H7 (cell line): Measurements from ENCODE around the gene TBC1D5. TPM values are rescaled to one million over a fixed set of nuclear protein-coding genes. Genes with fewer than 3 reads are reported as not detected.
"Not testable (repeated sequence)": the region's sequence is repeated elsewhere in the genome, so short reads cannot be mapped to it uniquely, and the experiment has no call there.

Experiments
- DNase-seq: peaks from one replicate; pipeline ENCODE4 v3.0.0; 2012
- H3K27me3 ChIP-seq: 2 replicates; pipeline ENCODE4 v1.6.0; 2011; ENCODE audit warnings: mild to moderate bottlenecking, low read length; ENCODE audit not compliant: control insufficient read depth, insufficient read depth
- H3K36me3 ChIP-seq: replicated peaks from 2 replicates; pipeline ENCODE4 v1.5.1; 2011; ENCODE audit warnings: low read length; ENCODE audit not compliant: control insufficient read depth, insufficient read depth
- H3K4me3 ChIP-seq: 2 replicates; pipeline ENCODE4 v1.5.1; 2011; ENCODE audit warnings: low read depth, mild to moderate bottlenecking, control low read depth, low read length, moderate library complexity; ENCODE audit not compliant: insufficient read depth
- total RNA-seq: library from RNA; depleted of rRNA; stranded (reverse); fragments of >200 nt; shearing (Covaris generic); gene quantifications from 2 replicates; pipeline ENCODE4 v1.2.3, GENCODE V29; 2014

Gene TBC1D5
- total RNA-seq, 1 experiment from 2014 or later: 26.8 TPM

DNA sequence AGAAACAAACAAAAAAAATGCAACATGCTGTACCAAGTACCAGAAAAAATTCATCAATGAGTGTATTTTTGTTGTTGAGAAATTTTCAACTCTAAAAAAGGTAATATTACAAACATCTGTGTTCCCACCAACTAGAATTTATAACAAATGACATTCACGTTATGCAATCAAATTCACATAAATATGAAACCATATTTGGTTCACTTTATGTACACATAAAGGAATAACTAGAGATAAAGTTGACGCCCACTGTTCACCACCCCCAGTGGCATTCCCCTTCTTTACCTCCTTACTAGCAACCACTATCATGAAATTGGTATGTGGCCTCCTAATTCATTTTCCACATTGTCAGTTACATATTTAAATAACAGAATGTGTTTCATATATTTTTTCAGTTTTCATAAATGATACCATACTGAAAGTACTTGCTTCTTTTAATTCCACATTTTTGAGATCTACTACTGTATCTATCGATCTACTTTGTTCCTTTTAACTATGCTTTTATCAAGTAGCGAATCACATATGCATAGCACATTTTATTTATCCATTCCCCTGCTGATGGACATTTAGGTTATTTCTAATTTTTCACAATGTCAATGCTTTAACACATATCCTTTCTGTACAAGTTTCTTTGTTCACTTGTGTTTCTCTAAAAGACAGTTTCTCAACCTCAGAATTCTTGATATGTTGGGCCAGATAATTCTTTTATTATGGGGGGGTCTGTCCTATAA lies 34.5 kb downstream of the TBC1D5 start:
- Histone ChIP-seq H3K27me3 (no peaks in the 10 kb centered on the region), H3K36me3 (no peaks in the 10 kb centered on the region), H3K4me3 (no peak overlapping the region)
- DNase-seq: no peak

DNA sequence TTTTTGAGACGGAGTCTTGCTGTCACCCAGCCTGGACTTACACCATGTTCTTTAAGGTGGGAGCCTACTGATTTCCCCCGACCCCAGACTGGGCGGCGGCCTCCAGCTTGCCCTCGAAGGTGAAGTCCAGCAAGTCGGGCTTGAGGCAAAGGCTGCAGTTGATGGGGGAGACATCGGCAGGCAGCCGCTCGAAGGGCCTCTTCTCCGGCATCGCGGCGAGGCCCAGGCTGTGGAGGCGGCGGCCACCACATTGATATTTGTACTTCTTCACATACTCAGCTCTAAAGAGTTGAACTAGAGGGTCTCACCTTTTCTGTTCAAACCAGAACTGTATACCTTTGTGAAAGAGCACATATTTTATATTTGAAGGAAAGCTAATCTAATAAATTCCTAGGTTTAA lies 36.4 kb downstream of the TBC1D5 start:
- not testable (repeated sequence) for H3K36me3 ChIP-seq, H3K4me3 ChIP-seq, DNase-seq, H3K27me3 ChIP-seq

DNA sequence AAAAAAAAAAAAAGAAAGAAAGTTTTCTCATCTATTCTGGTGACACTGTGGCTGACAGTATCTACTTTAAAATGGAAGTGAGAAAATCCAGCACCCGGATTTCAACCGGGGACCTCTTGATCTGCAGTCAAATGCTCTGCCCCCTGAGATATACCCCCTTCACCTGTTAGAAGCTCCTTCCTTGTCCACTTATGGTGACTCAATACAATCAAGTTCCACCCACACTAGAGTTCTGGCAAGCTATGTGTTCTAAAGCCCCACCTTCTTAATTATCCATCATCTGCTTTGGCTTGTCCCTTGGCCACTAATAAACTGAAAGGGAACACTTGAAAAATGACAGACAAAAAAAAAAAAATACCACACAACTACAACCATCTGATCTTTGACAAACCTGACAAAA lies 42.6 kb downstream of the TBC1D5 start:
- not testable (repeated sequence) for H3K36me3 ChIP-seq, H3K4me3 ChIP-seq, H3K27me3 ChIP-seq, DNase-seq

DNA sequence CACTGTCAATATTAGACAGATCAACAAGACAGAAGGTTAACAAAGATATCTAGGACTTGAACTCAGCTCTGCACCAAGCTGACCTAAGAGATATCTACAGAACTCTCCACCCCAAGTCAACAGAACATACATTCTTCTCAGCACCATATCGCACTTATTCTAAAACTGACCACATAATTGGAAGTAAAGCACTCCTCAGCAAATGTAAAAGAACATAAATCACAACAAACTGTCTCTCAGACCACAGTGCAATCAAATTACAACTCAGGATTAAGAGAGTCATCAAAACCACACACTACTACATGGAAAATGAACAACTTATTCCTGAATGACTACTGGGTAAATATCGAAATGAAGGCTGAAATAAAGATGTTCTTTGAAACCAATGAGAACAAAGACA lies 46.8 kb downstream of the TBC1D5 start:
- H3K36me3 ChIP-seq, H3K4me3 ChIP-seq, H3K27me3 ChIP-seq, DNase-seq: not testable (repeated sequence)

DNA sequence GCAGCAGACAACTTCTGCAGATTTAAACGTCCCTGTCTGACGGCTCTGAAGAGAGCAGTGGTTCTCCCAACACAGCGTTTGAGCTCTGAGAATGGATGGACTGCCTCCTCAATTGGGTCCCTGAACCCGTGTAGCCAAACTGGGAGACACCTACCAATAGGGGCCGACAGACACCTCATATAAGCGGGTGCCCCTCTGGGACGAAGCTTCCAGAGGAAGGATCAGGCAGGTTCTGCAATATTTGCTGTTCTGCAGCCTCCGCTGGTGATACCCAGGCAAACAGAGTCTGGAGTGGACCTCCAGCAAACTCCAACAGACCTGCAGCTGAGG lies 48.8 kb downstream of the TBC1D5 start:
- not testable (repeated sequence) for H3K27me3 ChIP-seq, H3K36me3 ChIP-seq, DNase-seq, H3K4me3 ChIP-seq

DNA sequence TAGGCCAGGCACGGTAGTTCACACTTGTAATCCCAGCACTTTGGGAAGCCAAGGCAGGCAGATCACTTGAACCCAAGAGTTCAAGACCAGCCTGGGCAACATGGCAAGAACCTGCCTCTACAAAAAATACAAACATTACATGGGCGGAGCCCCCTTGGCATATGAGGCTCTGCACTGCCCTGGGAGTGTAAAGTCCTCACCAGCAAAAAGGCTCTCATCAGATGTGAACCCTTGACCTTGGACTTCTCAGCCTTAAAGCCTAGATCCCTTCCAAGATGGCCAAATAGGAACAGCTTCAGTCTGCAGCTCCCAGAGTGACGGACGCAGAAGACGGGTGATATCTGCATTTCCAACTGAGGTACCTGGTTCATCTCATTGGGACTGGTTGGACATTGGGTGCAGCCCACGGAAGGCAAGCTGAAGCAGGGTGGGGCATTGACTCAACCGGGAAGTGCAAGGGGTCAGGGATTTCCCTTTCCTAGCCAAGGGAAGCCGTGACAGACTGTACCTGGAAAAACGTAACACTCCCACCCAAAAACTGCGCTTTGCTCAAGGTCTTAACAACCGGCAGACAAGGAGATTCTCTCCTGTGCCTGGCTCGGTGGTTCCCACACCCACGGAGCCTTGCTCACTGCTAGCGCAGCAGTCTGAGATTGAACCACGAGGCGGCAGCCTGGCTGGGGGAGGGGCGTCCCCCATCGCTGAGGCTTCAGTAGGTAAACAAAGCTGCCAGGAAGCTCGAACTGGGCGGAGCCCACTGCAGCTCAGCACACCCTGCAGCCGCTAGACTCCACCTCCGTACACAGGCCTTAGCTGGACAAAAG lies 49.4 kb downstream of the TBC1D5 start:
- not testable (repeated sequence) for H3K36me3 ChIP-seq, H3K4me3 ChIP-seq, H3K27me3 ChIP-seq, DNase-seq

DNA sequence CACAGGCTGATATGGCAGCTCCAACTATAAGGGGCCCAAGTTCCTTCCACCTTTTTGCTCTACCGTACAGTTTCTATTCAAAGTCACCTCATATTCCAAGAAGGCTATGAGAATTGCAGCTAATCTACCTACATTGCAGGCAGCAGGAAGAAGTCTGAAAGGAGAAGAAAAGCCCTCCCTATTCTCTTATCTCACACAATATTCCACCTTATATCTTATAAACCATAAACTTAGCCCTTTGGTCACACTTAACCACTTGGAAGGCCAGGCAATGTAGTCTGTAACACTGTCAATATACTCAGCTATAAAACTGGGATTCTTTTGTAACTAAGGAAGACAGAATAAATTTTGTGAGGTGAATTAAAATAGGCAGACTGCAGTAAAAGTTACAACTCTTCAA lies 54.9 kb downstream of the TBC1D5 start:
- no peaks in the 10 kb centered on the region for H3K36me3 ChIP-seq
- DNase-seq: no peak
- no peaks in the 10 kb centered on the region for H3K27me3 ChIP-seq

DNA sequence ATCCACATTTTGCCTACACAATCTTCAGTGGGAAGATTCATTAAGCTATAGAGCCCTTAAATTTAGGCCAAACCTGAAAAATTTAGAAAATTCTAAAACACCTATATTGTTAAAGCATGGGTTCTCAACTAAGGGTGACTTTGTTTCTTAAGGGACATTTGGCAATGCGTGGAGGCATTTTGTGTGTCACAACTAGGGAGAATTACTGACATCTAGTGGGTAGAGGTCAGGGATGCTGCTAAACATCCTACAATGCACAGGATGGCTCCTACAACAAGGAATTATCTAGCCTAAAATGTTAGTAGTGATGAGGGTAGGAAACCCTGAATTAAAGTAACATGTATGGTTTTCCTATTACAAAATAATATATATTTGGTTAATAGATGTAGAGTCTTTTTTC lies 55.8 kb downstream of the TBC1D5 start:
- H3K36me3 ChIP-seq: no peaks in the 10 kb centered on the region
- no peak overlapping the region for H3K4me3 ChIP-seq
- peak; percentile 19 for DNase-seq
- no peaks in the 10 kb centered on the region for H3K27me3 ChIP-seq

More for the DNA sequence above, 54.9 kb downstream of the TBC1D5 start:
- no peak overlapping the region for H3K4me3 ChIP-seq

DNA sequence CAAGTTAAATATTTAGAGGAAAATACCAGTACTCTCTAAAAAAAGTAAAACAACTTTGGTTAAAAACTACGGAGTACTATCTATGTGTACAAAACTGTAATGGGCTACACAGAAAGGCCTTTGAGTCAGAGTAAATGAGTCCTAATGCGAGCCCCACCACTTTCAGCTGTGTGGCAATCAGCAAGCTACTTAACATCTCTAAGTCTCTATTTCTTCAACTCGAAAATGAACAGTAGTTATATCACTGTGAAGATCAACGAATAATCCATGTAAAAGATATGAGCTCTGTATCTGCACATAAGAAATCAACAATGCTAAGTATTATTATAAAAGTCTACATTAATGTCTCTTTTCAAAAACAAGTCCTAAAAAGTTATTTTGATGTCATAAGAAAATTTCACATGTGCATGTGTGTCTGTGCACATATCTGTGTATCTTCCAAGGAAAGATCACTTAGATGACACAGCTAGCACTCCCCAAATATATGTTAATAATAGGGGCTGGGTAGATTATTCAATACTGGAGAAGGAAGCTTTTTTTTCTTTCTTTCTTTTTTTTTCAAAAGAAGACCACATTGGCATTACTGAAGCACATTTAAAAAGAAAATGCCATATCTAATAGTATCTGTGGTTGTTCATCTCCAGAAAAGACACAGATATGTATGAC lies 58.8 kb downstream of the TBC1D5 start:
- H3K27me3 ChIP-seq: no peaks in the 10 kb centered on the region
- no peak overlapping the region for H3K4me3 ChIP-seq
- no peak for DNase-seq
- H3K36me3 ChIP-seq: no peaks in the 10 kb centered on the region

DNA sequence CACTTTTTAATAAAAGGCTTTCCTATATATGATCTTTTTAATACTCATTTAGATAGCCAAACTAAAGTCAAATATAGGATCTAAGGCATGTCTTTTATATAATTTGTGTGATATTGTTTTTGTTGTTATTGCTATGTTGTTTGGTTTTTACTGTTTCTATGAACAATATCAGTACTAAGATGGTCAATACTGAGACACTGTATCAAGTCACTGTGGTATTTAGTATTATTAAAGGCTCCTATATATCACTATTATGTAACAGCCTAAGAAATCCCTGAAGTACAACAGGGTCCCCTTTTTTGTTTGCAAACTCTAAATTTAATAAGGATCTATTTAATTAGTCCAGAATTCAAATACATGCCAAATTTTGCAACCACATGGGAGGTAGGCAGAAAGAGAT lies 61.9 kb downstream of the TBC1D5 start:
- Histone ChIP-seq H3K36me3 (no peaks in the 10 kb centered on the region), H3K27me3 (no peaks in the 10 kb centered on the region), H3K4me3 (no peak overlapping the region)
- no peak for DNase-seq

DNA sequence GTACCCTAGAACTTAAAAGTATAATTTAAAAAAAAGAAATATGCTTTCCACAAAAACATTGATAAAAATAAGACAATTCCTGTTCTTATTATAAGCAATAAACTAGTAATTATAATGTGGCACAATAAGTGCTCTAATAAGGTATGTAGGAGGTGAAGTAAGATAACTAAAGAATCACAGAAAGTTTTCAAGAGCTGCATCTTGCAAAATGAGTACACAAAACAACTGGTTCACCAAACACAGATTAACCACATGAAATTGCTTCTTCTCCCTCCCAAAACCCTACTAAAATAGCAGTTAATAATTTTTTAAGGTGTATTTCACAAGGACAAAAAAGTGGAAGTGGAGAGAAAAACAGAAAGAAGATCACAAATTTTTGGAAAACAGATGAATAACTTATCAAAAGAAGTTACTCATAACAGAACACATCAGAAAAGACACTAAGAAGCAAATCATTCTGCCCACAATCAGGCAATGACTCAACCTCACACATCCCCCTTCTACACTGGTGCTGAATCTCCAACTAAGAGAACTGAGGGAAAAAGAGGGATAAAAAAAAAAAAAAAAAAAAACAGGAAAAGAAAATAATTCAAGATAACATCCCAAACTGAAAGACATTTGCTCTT lies 64.2 kb downstream of the TBC1D5 start:
- Histone ChIP-seq H3K36me3 (no peaks in the 10 kb centered on the region), H3K27me3 (no peaks in the 10 kb centered on the region), H3K4me3 (no peak overlapping the region)
- no peak for DNase-seq

DNA sequence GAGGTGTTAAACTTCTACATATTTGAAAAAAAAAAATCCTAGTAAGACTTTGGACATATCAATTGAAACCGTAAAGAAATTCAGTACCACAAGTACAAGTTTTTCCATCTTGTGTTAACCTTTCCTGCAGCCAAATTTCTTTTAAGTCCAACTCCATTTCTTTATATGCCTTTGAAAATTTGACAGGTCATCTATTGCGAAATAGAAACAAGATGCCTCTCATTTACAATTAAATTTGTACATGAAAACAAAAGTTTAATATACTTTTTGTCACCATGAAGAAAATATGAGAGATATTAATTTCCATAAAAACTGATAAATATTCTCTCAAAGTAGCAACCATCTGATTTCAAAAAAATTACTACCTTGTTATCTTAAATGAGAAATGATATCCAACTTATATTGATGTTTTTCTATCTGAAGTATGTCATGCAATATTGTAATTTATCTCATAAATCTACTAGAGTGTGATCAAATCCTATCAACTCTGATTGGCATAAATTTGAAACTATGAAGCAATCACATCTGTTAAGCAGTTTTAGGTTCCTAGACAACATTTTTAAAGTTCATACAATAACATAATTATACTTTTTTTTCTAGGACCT lies 68.2 kb downstream of the TBC1D5 start:
- no peak for DNase-seq
- no peaks in the 10 kb centered on the region for H3K27me3 ChIP-seq
- no peak overlapping the region for H3K4me3 ChIP-seq
- no peaks in the 10 kb centered on the region for H3K36me3 ChIP-seq

DNA sequence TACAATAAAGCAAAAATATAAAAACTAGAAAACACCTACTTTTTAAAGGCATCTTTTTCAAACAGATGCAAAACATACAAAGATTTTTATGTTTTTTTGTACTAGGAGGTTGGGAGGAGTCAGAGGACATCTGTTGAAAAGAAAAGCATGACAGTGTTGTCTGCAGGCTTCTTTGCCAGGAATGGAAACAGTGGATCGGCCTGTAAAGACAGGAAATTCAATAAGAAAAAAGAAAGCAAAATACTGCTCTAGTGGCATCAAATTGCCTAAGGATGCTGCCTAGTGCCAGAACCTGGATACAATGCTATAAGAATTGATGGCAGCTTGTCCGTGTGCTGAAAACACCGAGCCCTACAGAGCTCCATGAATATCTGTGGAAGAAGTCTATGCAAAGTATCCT lies 69.9 kb downstream of the TBC1D5 start:
- Histone ChIP-seq H3K36me3 (no peaks in the 10 kb centered on the region), H3K27me3 (no peaks in the 10 kb centered on the region), H3K4me3 (no peak overlapping the region)
- DNase-seq: no peak

DNA sequence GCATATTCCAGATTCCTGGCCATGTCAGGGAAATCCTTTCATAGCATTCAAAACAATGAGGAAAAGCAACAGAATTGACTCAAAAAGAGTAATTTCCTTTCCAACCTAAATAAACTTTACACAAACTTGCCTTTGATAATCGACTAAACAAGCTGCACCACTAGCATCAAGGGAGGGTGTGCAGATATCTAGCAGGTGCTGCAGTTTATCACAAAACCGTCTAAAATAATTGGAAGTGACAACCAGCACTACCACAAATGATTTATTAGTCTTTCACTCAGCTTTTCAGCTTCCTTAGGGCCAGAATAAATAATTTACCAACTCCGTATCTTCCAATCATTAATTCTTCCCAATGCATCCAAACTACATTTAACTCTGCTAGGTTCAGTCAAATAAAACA lies 71.7 kb downstream of the TBC1D5 start:
- Histone ChIP-seq H3K4me3 (no peak overlapping the region), H3K27me3 (no peaks in the 10 kb centered on the region), H3K36me3 (no peaks in the 10 kb centered on the region)
- DNase-seq: no peak
